Esophagus muscularis mucosa (tissue), 4 donors: Measurements from ENCODE around the gene ZYX.

Experiments used
- CTCF ChIP-seq, 3 experiments: fragments of 200-600 bp in 2 of 3; fragments of 450-650 bp in 1 of 3; sonication (generic) in 2 of 3; IDR thresholded peaks; one replicate each; pipeline ENCODE4 v1.5.1; 2017 to 2019; ENCODE audit warnings: antibody characterized with exemption in 3 of 3, mild to moderate bottlenecking in 2 of 3, moderate library complexity in 1 of 3
- EP300 ChIP-seq: sonication (generic); formaldehyde crosslinking; IDR thresholded peaks from one replicate; pipeline ENCODE4 v1.6.1; 2017; ENCODE audit warnings: antibody characterized with exemption
- POLR2A ChIP-seq: fragments of 450-650 bp; IDR thresholded peaks from one replicate; pipeline ENCODE4 v1.6.1; 2017; ENCODE audit warnings: antibody characterized with exemption, moderate library complexity, mild to moderate bottlenecking, low read depth

DNA sequence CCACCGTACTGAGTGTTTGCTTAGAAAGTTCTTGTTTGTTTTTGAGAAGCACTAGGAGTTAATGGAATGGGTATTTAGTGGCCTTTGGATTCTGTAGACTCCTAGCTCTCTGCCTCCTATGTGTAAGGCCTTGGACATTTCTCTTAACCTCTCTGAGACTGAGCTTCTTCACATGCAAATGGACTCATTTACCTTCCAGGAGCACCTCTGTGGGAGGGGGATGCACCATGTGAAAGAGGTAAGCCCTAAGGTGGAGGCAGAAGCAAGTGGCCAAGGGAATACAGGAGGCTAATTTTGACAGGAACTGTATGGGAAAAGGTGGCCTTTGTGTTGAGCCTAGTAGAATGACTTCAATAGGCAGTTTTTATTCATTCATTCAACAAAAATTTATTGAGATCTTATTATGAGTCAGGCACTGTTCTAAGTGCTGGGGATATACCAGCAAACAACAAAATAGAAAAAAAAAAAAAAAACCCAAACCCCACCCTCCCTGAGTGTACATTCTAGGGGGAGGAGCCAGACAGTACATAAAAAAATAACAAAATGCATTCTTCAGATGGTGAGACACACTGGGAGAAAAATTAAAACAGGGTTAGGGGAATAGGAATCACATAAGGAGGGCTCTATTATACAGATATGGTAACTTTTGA, 36.7 kb downstream of the ZYX start:
- TF ChIP-seq CTCF (IDR thresholded peaks at IDR 0.05), result no peak
- TF ChIP-seq EP300, result no peak
- no peak for TF ChIP-seq POLR2A
